DOHH2 (cell line): ENCODE measurements around the gene OPRL1.

Experiments
- H3F3A ChIP-seq: fragments of 200-600 bp; sonication (generic), shearing (Covaris generic); 2 replicates; pipeline ENCODE4 v1.6.0; 2016; ENCODE audit warnings: antibody characterized with exemption, mild to moderate bottlenecking; ENCODE audit not compliant: control insufficient read depth, insufficient read depth
- H3K27ac ChIP-seq: fragments of 200-600 bp; sonication (generic); 2 replicates; pipeline ENCODE4 v1.5.1; 2014; ENCODE audit warnings: low read depth, mild to moderate bottlenecking, low read length, moderate library complexity
- H3K27me3 ChIP-seq: fragments of 200-600 bp; sonication (generic); 2 replicates; pipeline ENCODE4 v1.6.1; 2014; ENCODE audit warnings: mild to moderate bottlenecking, low read length, mixed read lengths; ENCODE audit not compliant: control insufficient read depth
- H3K36me3 ChIP-seq: fragments of 200-600 bp; sonication (generic); 2 replicates; pipeline ENCODE4 v1.6.1; 2014; ENCODE audit warnings: mild to moderate bottlenecking, low read length, moderate library complexity, mixed read lengths; ENCODE audit not compliant: control insufficient read depth
- H3K4me1 ChIP-seq: fragments of 200-600 bp; sonication (generic); 2 replicates; pipeline ENCODE4 v1.6.1; 2014; ENCODE audit warnings: mild to moderate bottlenecking, low read length, mixed read lengths; ENCODE audit not compliant: control insufficient read depth
- H3K4me2 ChIP-seq: fragments of 200-600 bp; sonication (generic); 2 replicates; pipeline ENCODE4 v1.6.0; 2014; ENCODE audit warnings: mild to moderate bottlenecking, low read length, moderate library complexity
- H3K4me3 ChIP-seq: fragments of 200-600 bp; sonication (generic); 2 replicates; pipeline ENCODE4 v1.5.1; 2014; ENCODE audit warnings: mild to moderate bottlenecking, low read length, mixed read lengths
- H3K79me2 ChIP-seq: fragments of 200-600 bp; sonication (generic); 2 replicates; pipeline ENCODE4 v1.6.1; 2014; ENCODE audit warnings: mild to moderate bottlenecking, low read length, mixed read lengths; ENCODE audit not compliant: control insufficient read depth
- H3K9me2 ChIP-seq: fragments of 200-600 bp; sonication (generic); replicated peaks from 2 replicates; pipeline ENCODE4 v1.6.1; 2014; ENCODE audit warnings: mild to moderate bottlenecking, low read length, mixed read lengths; ENCODE audit not compliant: control insufficient read depth
- H3K9me3 ChIP-seq: fragments of 200-600 bp; sonication (generic); 2 replicates; pipeline ENCODE4 v1.6.1; 2014; ENCODE audit warnings: antibody characterized with exemption, low read length, mixed read lengths; ENCODE audit not compliant: control insufficient read depth, insufficient read depth
- H4K20me1 ChIP-seq: fragments of 200-600 bp; sonication (generic); 2 replicates; pipeline ENCODE4 v1.6.0; 2014; ENCODE audit warnings: low read depth, mild to moderate bottlenecking, antibody characterized with exemption, low read length, moderate library complexity; ENCODE audit not compliant: control insufficient read depth, insufficient read depth
- EZH2phosphoT487 ChIP-seq: fragments of 200-600 bp; sonication (generic); IDR thresholded peaks from 2 replicates; pipeline ENCODE4 v1.6.1; 2017; ENCODE audit warnings: borderline replicate concordance, mild to moderate bottlenecking, antibody characterized with exemption, low read length, moderate library complexity, mixed read lengths
- TF ChIP-seq, protein P1 (sequence below): fragments of 200-600 bp; sonication (generic); IDR thresholded peaks from one replicate; pipeline ENCODE4 v1.5.1; 2014; ENCODE audit warnings: antibody characterized with exemption, mild to moderate bottlenecking, low read depth, low read length; ENCODE audit not compliant: poor library complexity, severe bottlenecking

OPRL1 gene

DNA sequence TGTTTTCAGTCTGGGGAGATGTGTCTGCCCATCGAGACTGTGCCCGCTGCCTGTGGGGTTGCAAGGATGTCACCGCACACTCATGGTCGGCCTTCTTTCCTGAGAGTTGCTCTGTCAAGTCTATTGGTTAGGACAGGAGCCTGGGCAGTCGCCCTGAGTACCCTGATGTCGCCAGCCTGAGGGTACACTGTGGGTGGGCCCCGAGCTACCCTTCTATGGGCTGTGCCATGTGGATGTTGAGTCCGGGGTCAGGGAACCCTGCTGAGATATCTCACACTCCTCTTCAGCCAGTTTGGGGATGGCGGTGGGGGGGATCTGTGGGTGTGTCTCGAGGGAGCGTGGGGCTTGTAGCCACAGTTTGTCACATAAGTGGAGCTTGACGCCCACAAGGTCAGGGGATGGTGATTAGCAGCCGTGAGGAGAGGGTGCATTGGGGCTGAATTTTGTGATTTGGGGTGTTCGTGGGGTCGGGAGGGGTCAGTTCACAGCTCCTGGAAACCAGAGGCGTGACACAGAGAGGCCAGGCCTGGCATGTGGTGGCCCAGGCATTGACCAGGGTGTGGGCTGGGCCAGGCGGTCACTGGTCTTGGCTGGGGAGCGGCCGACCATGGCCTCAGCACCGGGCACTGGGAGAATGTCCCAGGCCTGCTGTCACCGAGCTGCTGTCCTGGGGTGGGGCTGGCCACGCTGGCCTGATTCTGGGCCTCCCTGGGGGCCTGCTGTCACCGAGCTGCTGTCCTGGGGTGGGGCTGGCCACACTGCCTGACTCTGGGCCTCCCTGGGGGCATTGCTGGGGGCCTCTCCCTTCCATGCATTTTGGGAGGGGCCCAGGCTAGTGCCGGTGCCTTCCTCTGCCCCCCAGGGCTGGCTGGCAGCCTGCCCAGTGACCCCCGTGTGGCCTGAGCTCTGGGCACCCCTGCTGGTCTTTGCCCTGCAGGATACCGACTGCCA is 29.1 kb downstream of the OPRL1 start:
- H3K9me2 ChIP-seq, result no peaks in the 10 kb centered on the region
- H3K36me3 ChIP-seq, result no peaks in the 10 kb centered on the region
- H3K4me1 ChIP-seq, result peaks cover 12% of the 10 kb centered on the region
- H3K9me3 ChIP-seq, result no peaks in the 10 kb centered on the region
- TF ChIP-seq EZH2phosphoT487, result no peak
- TF ChIP-seq, protein P1, sequence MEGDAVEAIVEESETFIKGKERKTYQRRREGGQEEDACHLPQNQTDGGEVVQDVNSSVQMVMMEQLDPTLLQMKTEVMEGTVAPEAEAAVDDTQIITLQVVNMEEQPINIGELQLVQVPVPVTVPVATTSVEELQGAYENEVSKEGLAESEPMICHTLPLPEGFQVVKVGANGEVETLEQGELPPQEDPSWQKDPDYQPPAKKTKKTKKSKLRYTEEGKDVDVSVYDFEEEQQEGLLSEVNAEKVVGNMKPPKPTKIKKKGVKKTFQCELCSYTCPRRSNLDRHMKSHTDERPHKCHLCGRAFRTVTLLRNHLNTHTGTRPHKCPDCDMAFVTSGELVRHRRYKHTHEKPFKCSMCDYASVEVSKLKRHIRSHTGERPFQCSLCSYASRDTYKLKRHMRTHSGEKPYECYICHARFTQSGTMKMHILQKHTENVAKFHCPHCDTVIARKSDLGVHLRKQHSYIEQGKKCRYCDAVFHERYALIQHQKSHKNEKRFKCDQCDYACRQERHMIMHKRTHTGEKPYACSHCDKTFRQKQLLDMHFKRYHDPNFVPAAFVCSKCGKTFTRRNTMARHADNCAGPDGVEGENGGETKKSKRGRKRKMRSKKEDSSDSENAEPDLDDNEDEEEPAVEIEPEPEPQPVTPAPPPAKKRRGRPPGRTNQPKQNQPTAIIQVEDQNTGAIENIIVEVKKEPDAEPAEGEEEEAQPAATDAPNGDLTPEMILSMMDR, result no peak
- no peak overlapping the region for H3K27ac ChIP-seq
- H3K79me2 ChIP-seq, result no peaks in the 10 kb centered on the region
- no peaks in the 10 kb centered on the region for H4K20me1 ChIP-seq
- H3F3A ChIP-seq, result no peaks in the 10 kb centered on the region
- no peak overlapping the region for H3K4me3 ChIP-seq
- H3K27me3 ChIP-seq, result peaks cover 11% of the 10 kb centered on the region; the same call in 1 of the 2 replicates
- H3K4me2 ChIP-seq, result no peak overlapping the region

DNA sequence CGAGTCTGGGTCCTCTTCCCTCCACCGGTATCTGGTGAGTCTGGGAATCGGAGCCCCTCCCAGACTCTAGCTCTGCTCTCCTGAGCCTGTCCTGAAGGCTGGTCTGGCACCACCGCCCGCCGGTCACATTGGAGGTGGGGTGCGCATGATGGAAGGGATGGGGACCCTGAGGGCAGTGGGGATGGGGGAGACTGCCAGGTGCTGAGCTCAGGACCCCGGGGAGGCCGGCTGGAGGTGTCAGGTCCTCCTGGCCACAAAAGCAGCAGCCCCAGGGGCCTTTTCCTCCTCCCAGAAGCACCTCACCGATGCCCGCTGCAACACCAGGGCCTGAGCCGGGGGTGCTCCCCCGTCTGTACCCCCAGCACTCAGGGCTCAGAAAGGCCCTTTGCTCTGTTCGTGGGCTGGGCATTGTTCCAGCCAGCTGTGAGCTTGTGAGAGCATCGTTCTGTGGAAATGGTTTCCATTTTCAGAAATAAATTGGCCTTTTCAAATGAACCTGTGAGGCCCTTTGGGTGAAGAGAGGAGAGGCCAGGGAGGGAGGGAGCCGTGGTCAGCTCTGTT is 30.0 kb downstream of the OPRL1 start:
- Histone ChIP-seq H3K9me3 (no peaks in the 10 kb centered on the region), H3K9me2 (no peaks in the 10 kb centered on the region), H3K36me3 (no peaks in the 10 kb centered on the region), H3F3A (no peaks in the 10 kb centered on the region), H3K4me2 (no peak overlapping the region), H3K27me3 (peaks cover 15% of the 10 kb centered on the region; the same call in 1 of the 2 replicates), H3K4me3 (no peak overlapping the region), H3K4me1 (peaks cover 12% of the 10 kb centered on the region), H4K20me1 (no peaks in the 10 kb centered on the region), H3K27ac (no peak overlapping the region), H3K79me2 (no peaks in the 10 kb centered on the region)
- TF ChIP-seq EZH2phosphoT487, result no peak
- TF ChIP-seq, protein P1, result no peak

DNA sequence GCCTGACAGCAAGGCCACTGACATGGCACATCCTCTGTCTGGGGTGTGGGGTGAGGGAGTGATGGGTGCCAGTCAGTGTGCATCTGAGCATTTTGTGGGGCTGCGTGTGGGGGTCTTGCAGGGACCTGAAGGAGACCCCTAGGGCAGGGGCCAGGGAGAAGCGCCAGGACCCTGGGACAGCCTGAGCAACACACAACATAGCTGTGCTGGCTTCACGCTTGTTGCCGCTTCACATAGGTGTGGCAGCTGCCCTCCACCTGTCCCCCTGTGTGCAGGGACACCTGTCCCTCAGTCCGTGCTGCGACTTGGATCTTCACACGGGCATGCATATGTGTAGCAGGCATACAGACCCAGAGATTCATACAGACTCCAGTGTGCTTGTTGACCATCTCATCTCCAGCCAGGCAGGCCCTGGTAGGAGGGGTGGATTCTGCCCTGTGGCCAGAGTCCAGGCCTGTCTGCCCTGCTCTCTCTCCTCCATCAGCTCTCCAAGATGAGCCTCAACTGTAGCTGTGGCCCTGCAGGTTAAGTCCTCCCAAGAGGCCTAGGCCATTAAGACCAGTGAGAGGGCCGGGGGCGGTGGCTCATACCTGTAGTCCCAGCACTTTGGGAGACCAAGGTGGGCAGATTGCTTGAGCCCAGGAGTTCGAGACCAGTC is 30.7 kb downstream of the OPRL1 start:
- H3K79me2 ChIP-seq, result no peaks in the 10 kb centered on the region
- no peaks in the 10 kb centered on the region for H3K9me2 ChIP-seq
- H4K20me1 ChIP-seq, result no peaks in the 10 kb centered on the region
- H3F3A ChIP-seq, result no peaks in the 10 kb centered on the region
- no peak overlapping the region for H3K27ac ChIP-seq
- H3K4me1 ChIP-seq, result peaks cover 12% of the 10 kb centered on the region
- TF ChIP-seq, protein P1, result no peak
- TF ChIP-seq EZH2phosphoT487, result no peak
- no peaks in the 10 kb centered on the region for H3K36me3 ChIP-seq
- H3K4me3 ChIP-seq, result no peak overlapping the region
- H3K4me2 ChIP-seq, result no peak overlapping the region
- peaks cover 15% of the 10 kb centered on the region; the same call in 1 of the 2 replicates for H3K27me3 ChIP-seq
- no peaks in the 10 kb centered on the region for H3K9me3 ChIP-seq
